AG10803 (cell line): Measurements from ENCODE around the gene ACTRT2.

ENCODE experiments used
- DNase-seq: peaks from one replicate; pipeline ENCODE4 v3.0.0; 2010; ENCODE audit warnings: low read depth
- H3K4me3 ChIP-seq: 2 replicates; pipeline ENCODE4 v1.5.1; 2011; ENCODE audit warnings: mild to moderate bottlenecking, low read length, control low read depth
- TF ChIP-seq, protein P1 (sequence below): conservative IDR thresholded peaks from 2 replicates; pipeline ENCODE4 v1.5.1; 2011; ENCODE audit warnings: mild to moderate bottlenecking, low read length, control low read depth, inconsistent platforms

ACTRT2 gene

DNA sequence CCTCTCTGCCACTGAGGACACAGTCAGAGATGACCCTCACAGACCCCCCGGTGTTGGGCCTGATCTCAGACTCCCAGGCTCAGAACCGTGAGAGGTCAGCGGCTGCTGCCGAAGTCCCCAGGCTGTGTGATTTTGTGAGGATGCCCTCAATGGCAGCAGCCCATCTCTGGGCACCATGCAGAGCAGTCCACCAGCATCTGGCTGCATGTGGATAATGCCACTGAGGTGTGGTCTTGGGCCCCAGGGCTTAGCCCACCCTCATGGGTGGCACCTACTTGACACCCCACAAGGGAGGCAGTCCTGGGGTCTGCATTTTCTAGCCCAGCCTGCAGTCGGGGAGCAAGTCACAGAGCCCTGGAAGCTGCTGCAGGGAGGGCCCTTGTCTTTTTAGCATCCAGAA, 5.5 kb upstream of the ACTRT2 start:
- DNase-seq: no peak
- H3K4me3 ChIP-seq: no peak overlapping the region
- TF ChIP-seq, protein P1, sequence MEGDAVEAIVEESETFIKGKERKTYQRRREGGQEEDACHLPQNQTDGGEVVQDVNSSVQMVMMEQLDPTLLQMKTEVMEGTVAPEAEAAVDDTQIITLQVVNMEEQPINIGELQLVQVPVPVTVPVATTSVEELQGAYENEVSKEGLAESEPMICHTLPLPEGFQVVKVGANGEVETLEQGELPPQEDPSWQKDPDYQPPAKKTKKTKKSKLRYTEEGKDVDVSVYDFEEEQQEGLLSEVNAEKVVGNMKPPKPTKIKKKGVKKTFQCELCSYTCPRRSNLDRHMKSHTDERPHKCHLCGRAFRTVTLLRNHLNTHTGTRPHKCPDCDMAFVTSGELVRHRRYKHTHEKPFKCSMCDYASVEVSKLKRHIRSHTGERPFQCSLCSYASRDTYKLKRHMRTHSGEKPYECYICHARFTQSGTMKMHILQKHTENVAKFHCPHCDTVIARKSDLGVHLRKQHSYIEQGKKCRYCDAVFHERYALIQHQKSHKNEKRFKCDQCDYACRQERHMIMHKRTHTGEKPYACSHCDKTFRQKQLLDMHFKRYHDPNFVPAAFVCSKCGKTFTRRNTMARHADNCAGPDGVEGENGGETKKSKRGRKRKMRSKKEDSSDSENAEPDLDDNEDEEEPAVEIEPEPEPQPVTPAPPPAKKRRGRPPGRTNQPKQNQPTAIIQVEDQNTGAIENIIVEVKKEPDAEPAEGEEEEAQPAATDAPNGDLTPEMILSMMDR: no peak

DNA sequence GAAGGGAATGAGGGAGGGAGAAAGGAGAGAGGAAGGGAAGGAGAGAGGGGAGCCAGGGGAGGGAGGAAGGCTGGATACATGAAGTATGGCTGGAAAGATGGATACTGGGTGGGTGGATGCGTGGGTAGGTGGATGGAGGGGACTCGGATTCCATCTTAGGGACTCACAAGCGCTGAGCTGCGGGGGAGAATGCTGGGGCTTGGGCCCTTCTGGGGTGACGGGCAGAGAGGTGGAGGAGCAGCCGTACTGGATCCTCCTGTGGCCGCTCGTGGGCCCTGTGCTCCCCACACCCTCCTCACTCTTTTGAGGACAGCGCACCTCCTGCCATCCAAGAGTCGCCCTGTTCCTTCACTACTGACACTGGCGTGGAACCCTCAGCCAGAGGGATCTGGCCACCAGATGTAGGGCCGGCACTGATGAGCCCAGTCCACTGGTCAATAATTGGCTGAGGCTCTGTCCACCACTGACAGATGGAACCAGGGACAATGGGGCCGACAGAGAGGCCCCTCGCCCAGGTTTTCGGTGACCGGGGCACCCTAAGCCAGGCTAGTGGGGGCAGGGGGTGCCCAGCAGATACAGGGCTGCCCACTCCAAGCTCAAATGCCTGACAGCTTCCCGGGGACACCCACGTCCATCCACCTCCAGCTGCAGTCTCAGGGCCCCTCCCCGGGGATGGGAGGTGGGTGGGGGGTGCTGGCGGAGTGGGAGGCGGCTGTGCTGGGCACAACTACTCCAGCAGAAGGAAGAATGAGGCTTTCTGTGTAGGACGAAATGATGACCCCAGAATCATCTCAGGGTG, 4.4 kb upstream of the ACTRT2 start:
- TF ChIP-seq, protein P1: no peak
- DNase-seq: no peak

DNA sequence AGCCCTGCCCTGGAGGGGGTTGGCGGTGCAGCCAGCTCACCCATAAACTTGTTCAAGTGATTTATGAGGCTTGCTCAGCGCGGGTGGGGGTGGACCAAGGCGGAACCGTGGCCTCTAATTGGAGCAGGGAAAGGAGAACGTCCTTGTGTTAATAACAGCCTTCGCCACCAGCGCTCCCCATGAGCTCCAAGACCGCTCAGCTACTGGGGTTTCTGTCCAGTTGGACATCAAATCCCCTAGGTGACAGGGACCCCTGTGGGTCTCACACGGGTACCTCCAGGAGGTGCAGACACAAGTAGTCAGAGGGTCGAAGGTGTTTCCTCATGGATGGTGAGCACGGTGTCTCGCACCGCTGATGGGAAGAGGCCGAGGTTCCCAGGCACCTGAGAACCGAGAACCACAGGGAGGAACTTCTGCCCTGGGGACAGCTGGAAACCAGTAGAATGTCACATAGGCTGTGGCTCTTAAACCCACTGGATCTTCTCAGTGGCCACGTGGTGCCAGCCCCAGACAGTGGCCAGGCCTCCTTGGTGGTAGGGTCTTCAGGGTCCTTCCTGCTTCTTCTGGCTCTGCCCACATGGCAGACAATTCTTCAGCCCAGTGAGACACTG, 3.7 kb upstream of the ACTRT2 start:
- TF ChIP-seq, protein P1: no peak

More for the DNA sequence above, 4.4 kb upstream of the ACTRT2 start:
- no peak overlapping the region for H3K4me3 ChIP-seq

DNA sequence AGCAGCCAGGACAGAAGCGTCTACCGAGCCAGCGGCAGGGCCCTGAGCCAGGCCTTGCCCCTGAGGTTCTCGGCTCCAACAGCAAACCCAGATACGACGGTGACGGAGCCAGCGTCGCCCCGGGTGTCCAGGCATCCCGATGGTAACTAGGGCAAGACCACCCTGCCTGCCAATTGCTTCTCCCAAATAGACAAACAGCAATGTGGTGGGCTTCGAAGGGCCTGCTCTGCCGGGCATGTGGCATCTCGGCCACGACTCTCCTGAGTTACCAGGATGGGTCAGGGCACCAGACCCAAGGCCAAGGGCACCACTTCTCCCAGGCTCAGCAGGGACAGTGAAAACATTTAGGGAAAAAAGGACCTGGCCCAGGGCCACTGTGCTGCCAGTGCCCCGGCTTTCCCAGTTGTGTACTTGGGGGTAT, 3.2 kb upstream of the ACTRT2 start:
- TF ChIP-seq, protein P1: no peak
- no peak overlapping the region for H3K4me3 ChIP-seq
- DNase-seq: no peak

More for the DNA sequence above, 3.7 kb upstream of the ACTRT2 start:
- no peak overlapping the region for H3K4me3 ChIP-seq
- no peak for DNase-seq

DNA sequence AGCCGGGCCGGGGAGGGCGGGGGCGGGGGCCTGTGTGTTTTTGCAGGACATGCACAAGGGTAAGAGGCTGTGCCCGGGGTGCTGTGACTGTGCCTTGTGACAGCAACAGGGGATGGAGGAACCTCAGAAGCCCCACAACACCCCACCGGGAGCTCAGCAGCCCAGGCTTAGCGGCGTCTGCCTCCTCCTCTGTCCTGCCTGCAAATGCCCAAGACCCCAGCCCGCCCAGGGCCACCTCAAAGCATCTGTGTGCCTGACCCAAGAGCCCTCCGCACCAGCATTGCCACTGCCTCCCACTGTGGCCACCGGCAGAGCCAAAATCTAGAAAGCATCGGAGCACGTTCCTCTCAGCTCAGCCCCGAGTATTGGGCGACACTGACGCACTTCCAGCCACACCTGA, 2.7 kb upstream of the ACTRT2 start:
- H3K4me3 ChIP-seq: no peak overlapping the region
- TF ChIP-seq, protein P1: no peak
- DNase-seq: no peak

DNA sequence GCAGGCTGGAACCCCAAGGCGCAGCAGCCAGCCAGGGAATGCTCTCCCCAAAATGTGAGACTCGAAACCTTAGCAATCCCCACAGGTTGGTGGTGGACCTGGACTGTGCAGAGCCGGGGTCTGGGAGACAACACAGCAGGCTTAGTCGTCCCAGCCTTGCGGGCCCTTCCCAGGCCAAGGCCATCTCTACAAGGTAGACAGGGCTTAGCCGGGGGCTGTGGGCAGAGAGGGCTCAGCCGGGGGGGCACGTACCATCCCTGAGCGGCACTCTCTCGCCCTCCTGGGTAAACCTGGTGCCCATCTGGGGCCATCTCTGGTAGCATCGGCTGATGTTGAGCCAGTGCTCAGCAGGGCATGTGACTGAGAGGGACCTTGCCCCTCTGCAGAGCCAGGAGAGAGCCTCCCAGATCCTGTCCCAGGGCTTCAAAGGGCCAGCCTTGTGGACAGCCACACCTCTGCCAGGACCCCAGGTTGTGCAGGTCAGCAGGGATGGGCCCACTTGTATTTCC, 2.2 kb upstream of the ACTRT2 start:
- TF ChIP-seq, protein P1: no peak
- no peak for DNase-seq
- no peak overlapping the region for H3K4me3 ChIP-seq
